Measurements from ENCODE around the gene FAR1.
"Not testable (repeated sequence)": the region's sequence is repeated elsewhere in the genome, so short reads cannot be mapped to it uniquely, and the experiment has no call there.

FAR1 gene

GRCh38 chr11:13668102-13668956, at the start of gene FAR1:
Gene FAR1, plus strand, starts transcription at chr11:13668668. Its CDS starts 26,098 bp downstream, at chr11:13694766.
- DNase-seq = peak; percentile 89 to 97 (median 94)

- no peak for DNase-seq
Observed at GRCh38 chr11:13620063-13620462, 48.4 kb upstream of the FAR1 start.

GRCh38 chr11:13626818-13627217, 41.6 kb upstream of the FAR1 start:
- DNase-seq = not testable (repeated sequence)

GRCh38 chr11:13628634-13629033, 39.8 kb upstream of the FAR1 start:
- not testable (repeated sequence) for DNase-seq

- no peak for DNase-seq
Observed at GRCh38 chr11:13629779-13630178, 38.7 kb upstream of the FAR1 start.

- no peak for DNase-seq
Observed at GRCh38 chr11:13635290-13635689, 33.2 kb upstream of the FAR1 start.

- DNase-seq = no peak
Observed at GRCh38 chr11:13635804-13636203, 32.7 kb upstream of the FAR1 start.

GRCh38 chr11:13637125-13638069, 31.1 kb upstream of the FAR1 start:
- no peak for DNase-seq

GRCh38 chr11:13638422-13638821, 30.0 kb upstream of the FAR1 start:
- no peak for DNase-seq

GRCh38 chr11:13644997-13645687, 23.3 kb upstream of the FAR1 start:
- DNase-seq = no peak

GRCh38 chr11:13647391-13647790, 21.1 kb upstream of the FAR1 start:
- DNase-seq = no peak

GRCh38 chr11:13649619-13650018, 18.8 kb upstream of the FAR1 start:
- DNase-seq = no peak

GRCh38 chr11:13651515-13651914, 17.0 kb upstream of the FAR1 start:
- DNase-seq = not testable (repeated sequence)

GRCh38 chr11:13661074-13661623, 7.3 kb upstream of the FAR1 start:
- DNase-seq = no peak

- no peak for DNase-seq
Observed at GRCh38 chr11:13663631-13664071, 4.8 kb upstream of the FAR1 start.

GRCh38 chr11:13664351-13664750, 4.1 kb upstream of the FAR1 start:
- no peak for DNase-seq

GRCh38 chr11:13666708-13667107, 1.8 kb upstream of the FAR1 start:
- no peak for DNase-seq

- DNase-seq = peak in 1 of 6 experiments; percentile 12
Observed at GRCh38 chr11:13667245-13667644, 1.2 kb upstream of the FAR1 start.

- DNase-seq = no peak
Observed at GRCh38 chr11:13667795-13668101, 720 bp upstream of the FAR1 start.

GRCh38 chr11:13668957-13669521, 571 bp downstream of the FAR1 start:
- peak in 5 of 6 experiments; percentile 39 to 71 (median 50) for DNase-seq

- DNase-seq = no peak
Observed at GRCh38 chr11:13669544-13670488, 1.3 kb downstream of the FAR1 start.
